ENCODE results near the gene CXCL13.
"Not testable (repeated sequence)": the region's sequence is repeated elsewhere in the genome, so short reads cannot be mapped to it uniquely, and the experiment has no call there.

Gene CXCL13

DNA sequence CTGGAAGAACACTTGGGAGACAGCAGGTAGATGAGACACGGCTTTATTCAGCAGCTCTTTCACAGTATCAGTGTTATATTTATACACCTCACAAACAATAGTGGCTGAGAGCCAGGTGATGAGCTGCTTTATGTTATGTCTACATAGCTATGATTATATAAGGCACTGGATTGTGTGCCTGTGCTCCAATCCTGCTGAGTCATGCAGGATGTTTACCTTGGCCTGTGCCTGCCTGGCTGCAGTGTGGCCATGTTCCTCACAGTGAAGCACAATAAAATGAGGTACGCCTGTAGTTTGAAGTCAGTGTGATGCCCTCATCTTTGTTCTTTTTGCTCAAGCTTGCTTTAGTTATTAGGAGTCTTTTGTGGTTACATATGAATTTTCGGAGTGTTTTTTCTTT is 31.3 kb downstream of the CXCL13 start:
- H3K36me3 ChIP-seq (ENCODE audit: control insufficient read depth, insufficient read depth, low read length), result no peaks in the 10 kb centered on the region
- H3K9ac ChIP-seq (ENCODE audit: low read length), result no peak overlapping the region
- H3K9me3 ChIP-seq (ENCODE audit: control insufficient read depth, low read length), result no peaks in the 10 kb centered on the region
- H3K27me3 ChIP-seq (ENCODE audit: control insufficient read depth, insufficient read depth, low read length), result no peaks in the 10 kb centered on the region
- peaks cover 17% of the 10 kb centered on the region for H3K4me1 ChIP-seq (ENCODE audit: control insufficient read depth, insufficient read depth, low read length)
- no peak overlapping the region for H3K4me3 ChIP-seq (ENCODE audit: low read length)

DNA sequence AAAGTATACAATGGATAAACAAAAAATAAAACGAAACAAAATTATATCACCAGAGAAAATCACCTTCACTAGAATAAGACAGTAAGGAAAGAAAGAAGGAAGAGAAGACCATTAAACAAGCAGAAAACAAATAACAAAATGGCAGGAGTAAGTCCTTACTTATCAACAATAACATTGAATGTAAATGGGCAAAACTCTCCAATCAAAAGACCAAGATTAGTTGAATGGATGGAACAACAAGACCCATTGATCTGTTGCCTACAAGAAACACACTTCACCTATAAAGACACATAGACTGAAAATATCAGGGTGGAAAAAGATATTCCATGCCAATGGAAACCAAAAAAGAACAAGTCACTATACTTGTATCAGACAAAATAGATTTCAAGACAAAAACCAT is 38.4 kb downstream of the CXCL13 start:
- not testable (repeated sequence) for H3K36me3 ChIP-seq (ENCODE audit: control insufficient read depth, insufficient read depth, low read length); H3K4me3 ChIP-seq (ENCODE audit: low read length); H3K27me3 ChIP-seq (ENCODE audit: control insufficient read depth, insufficient read depth, low read length); H3K4me1 ChIP-seq (ENCODE audit: control insufficient read depth, insufficient read depth, low read length); H3K9ac ChIP-seq (ENCODE audit: low read length); H3K9me3 ChIP-seq (ENCODE audit: control insufficient read depth, low read length)

- Histone ChIP-seq H3K27me3 (ENCODE audit: control insufficient read depth, insufficient read depth, low read length) (no peaks in the 10 kb centered on the region), H3K36me3 (ENCODE audit: control insufficient read depth, insufficient read depth, low read length) (no peaks in the 10 kb centered on the region), H3K9me3 (ENCODE audit: control insufficient read depth, low read length) (no peaks in the 10 kb centered on the region), H3K4me1 (ENCODE audit: control insufficient read depth, insufficient read depth, low read length) (no peaks in the 10 kb centered on the region), H3K9ac (ENCODE audit: low read length) (no peak overlapping the region), H3K4me3 (ENCODE audit: low read length) (no peak overlapping the region)
Observed at GRCh38 chr4:77650787-77651186, 45.2 kb downstream of the CXCL13 start.

DNA sequence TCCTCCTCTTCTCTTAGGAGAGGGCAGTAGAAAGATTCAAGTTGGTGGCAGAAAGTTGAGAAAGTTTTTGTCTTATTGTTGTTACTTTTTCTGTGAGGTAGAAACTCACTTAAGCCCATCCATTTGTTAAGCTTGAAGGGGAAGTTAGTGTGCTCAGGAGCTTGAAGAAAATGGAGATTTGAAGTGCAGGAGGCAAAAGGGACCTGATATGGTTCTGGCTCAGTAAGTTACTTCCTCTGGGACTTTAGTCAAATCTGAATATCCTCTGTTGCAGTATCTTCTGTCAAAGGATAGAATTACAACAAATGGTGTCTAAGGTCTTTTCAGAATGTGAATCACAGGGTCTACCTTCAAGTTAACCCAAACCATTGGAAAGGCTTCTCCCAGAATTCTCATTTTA is 46.2 kb downstream of the CXCL13 start:
- no peaks in the 10 kb centered on the region for H3K4me1 ChIP-seq (ENCODE audit: control insufficient read depth, insufficient read depth, low read length)
- H3K9me3 ChIP-seq (ENCODE audit: control insufficient read depth, low read length), result no peaks in the 10 kb centered on the region
- no peaks in the 10 kb centered on the region for H3K36me3 ChIP-seq (ENCODE audit: control insufficient read depth, insufficient read depth, low read length)
- no peak overlapping the region for H3K9ac ChIP-seq (ENCODE audit: low read length)
- no peaks in the 10 kb centered on the region for H3K27me3 ChIP-seq (ENCODE audit: control insufficient read depth, insufficient read depth, low read length)
- no peak overlapping the region for H3K4me3 ChIP-seq (ENCODE audit: low read length)

DNA sequence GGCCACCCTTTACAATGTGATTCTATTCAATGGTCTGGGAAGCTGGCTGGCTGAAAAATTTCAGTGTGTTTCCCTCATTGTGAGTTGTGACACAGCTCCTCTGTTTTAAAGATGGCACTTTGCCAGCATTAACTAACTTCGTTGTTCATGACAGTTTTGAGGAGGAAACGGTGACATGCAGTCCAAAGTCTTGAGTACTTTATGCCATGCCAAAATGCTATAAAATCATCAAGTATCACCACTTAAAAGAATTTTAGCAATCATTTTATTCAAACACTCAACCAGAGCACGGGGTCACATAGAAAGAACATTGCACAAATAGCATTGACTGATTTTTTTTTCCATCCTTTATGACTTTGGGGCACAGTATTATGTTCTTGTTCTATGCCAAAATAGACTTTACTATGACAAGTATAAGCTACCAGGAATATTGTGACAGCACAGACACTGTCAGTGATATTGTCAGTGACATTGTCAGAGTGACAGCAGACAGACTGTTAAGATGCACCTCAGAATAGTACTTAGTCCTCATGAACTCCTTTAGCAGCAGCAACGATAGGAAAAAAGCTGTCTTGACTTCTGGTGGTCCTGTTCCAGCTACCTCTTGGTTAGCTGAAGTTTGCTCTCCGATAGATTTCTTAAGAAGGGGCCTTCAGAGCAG is 46.7 kb downstream of the CXCL13 start:
- Histone ChIP-seq H3K9me3 (ENCODE audit: control insufficient read depth, low read length) (no peaks in the 10 kb centered on the region), H3K9ac (ENCODE audit: low read length) (no peak overlapping the region), H3K36me3 (ENCODE audit: control insufficient read depth, insufficient read depth, low read length) (no peaks in the 10 kb centered on the region), H3K27me3 (ENCODE audit: control insufficient read depth, insufficient read depth, low read length) (no peaks in the 10 kb centered on the region), H3K4me3 (ENCODE audit: low read length) (no peak overlapping the region), H3K4me1 (ENCODE audit: control insufficient read depth, insufficient read depth, low read length) (no peaks in the 10 kb centered on the region)

- Histone ChIP-seq H3K9ac (ENCODE audit: low read length) (no peak overlapping the region), H3K27me3 (ENCODE audit: control insufficient read depth, insufficient read depth, low read length) (no peaks in the 10 kb centered on the region), H3K9me3 (ENCODE audit: control insufficient read depth, low read length) (no peaks in the 10 kb centered on the region), H3K4me3 (ENCODE audit: low read length) (no peak overlapping the region), H3K4me1 (ENCODE audit: control insufficient read depth, insufficient read depth, low read length) (no peaks in the 10 kb centered on the region), H3K36me3 (ENCODE audit: control insufficient read depth, insufficient read depth, low read length) (no peaks in the 10 kb centered on the region)
Observed at GRCh38 chr4:77653162-77653758, 47.6 kb downstream of the CXCL13 start.

GRCh38 chr4:77660318-77660717 is 54.7 kb downstream of the CXCL13 start:
- H3K27me3 ChIP-seq (ENCODE audit: control insufficient read depth, insufficient read depth, low read length); H3K4me1 ChIP-seq (ENCODE audit: control insufficient read depth, insufficient read depth, low read length); H3K9ac ChIP-seq (ENCODE audit: low read length); H3K9me3 ChIP-seq (ENCODE audit: control insufficient read depth, low read length); H3K4me3 ChIP-seq (ENCODE audit: low read length); H3K36me3 ChIP-seq (ENCODE audit: control insufficient read depth, insufficient read depth, low read length): not testable (repeated sequence)
